CD14-positive monocyte (primary cell): ENCODE measurements around the gene FAM83B. TPM values are rescaled to one million over a fixed set of nuclear protein-coding genes. Genes with fewer than 3 reads are reported as not detected.
A peak's percentile ranks its signal among the peaks of the same experiment; 100 is the strongest.
"Not testable (repeated sequence)": the region's sequence is repeated elsewhere in the genome, so short reads cannot be mapped to it uniquely, and the experiment has no call there.

Experiments
- DNase-seq, 3 donors: peaks; one replicate each; pipeline ENCODE4 v3.0.0-alpha.2; 2011 to 2022
- H2AFZ ChIP-seq: 2 replicates; pipeline ENCODE4 v1.6.0; 2012; ENCODE audit warnings: mild to moderate bottlenecking, low read depth, low read length, inconsistent platforms; ENCODE audit not compliant: insufficient read depth, poor library complexity, severe bottlenecking
- H3K27ac ChIP-seq, 2 donors: 1 replicate in 1 of 2; 2 replicates in 1 of 2; pipeline ENCODE4 v1.5.1; 2012 to 2013; ENCODE audit warnings: low read length in 2 of 2, control low read depth in 1 of 2, inconsistent platforms in 1 of 2, low read depth in 1 of 2, mild to moderate bottlenecking in 1 of 2
- H3K27me3 ChIP-seq, 2 donors: one replicate each; pipeline versions ENCODE4 v1.6.0 to v1.6.1; 2011 to 2013; ENCODE audit warnings: low read length in 2 of 2; ENCODE audit not compliant: control insufficient read depth in 2 of 2, insufficient read depth in 2 of 2
- H3K36me3 ChIP-seq, 2 donors: replicated peaks in 1 of 2; 1 replicate in 1 of 2; 2 replicates in 1 of 2; pipeline versions ENCODE4 v1.5.1 to v1.6.1; 2012 to 2013; ENCODE audit warnings: low read length in 2 of 2, control low read depth in 1 of 2, inconsistent platforms in 1 of 2, mild to moderate bottlenecking in 1 of 2; ENCODE audit not compliant: insufficient read depth in 2 of 2, control insufficient read depth in 1 of 2
- H3K4me1 ChIP-seq, 2 donors: 1 replicate in 1 of 2; 2 replicates in 1 of 2; pipeline versions ENCODE4 v1.5.1 to v1.6.1; 2012 to 2013; ENCODE audit warnings: low read length in 2 of 2, control low read depth in 1 of 2, inconsistent platforms in 1 of 2, mild to moderate bottlenecking in 1 of 2, moderate library complexity in 1 of 2; ENCODE audit not compliant: insufficient read depth in 2 of 2, control insufficient read depth in 1 of 2
- H3K4me2 ChIP-seq: replicated peaks from 2 replicates; pipeline ENCODE3; 2012; ENCODE audit warnings: low read length, moderate library complexity, mild to moderate bottlenecking; ENCODE audit not compliant: poor library complexity, severe bottlenecking; ENCODE audit errors: extremely low read depth
- H3K4me3 ChIP-seq, 3 experiments: fragments of 200-600 bp in 1 of 3; sonication (generic) in 1 of 3; replicated peaks in 1 of 3; 1 replicate in 2 of 3; 2 replicates in 1 of 3; pipeline ENCODE4 v1.5.1; 2011 to 2013; ENCODE audit warnings: low read length in 3 of 3, mild to moderate bottlenecking in 3 of 3, control low read depth in 2 of 3, low read depth in 2 of 3, inconsistent platforms in 1 of 3, moderate library complexity in 1 of 3
- H3K79me2 ChIP-seq: 2 replicates; pipeline ENCODE4 v1.6.0; 2012; ENCODE audit warnings: mild to moderate bottlenecking, control low read depth, inconsistent platforms, low read length, moderate library complexity; ENCODE audit not compliant: insufficient read depth
- H3K9ac ChIP-seq: 2 replicates; pipeline ENCODE4 v1.6.0; 2017; ENCODE audit warnings: low read length, mild to moderate bottlenecking; ENCODE audit not compliant: insufficient read depth, poor library complexity, severe bottlenecking
- H3K9me3 ChIP-seq, 2 donors: replicated peaks in 1 of 2; 1 replicate in 1 of 2; 2 replicates in 1 of 2; pipeline versions ENCODE4 v1.5.1 to v1.6.1; 2012 to 2013; ENCODE audit warnings: low read length in 2 of 2, control low read depth in 1 of 2; ENCODE audit not compliant: control insufficient read depth in 1 of 2, insufficient read depth in 1 of 2
- H4K20me1 ChIP-seq: 2 replicates; pipeline ENCODE4 v1.6.0; 2012; ENCODE audit warnings: mild to moderate bottlenecking, low read length, control low read depth, moderate library complexity; ENCODE audit not compliant: insufficient read depth
- H3K27ac Mint-ChIP-seq, 7 donors: one replicate each; pipeline ENCODE4 v1.8.0; 2020; ENCODE audit warnings: mild to moderate bottlenecking in 7 of 7, mixed read lengths in 7 of 7, moderate library complexity in 6 of 7, inconsistent platforms in 2 of 7
- H3K27me3 Mint-ChIP-seq, 3 donors: one replicate each; pipeline ENCODE4 v1.8.0; 2021 to 2022; ENCODE audit warnings: low read depth in 3 of 3, mild to moderate bottlenecking in 3 of 3, mixed read lengths in 3 of 3, moderate library complexity in 3 of 3, inconsistent platforms in 1 of 3
- H3K36me3 Mint-ChIP-seq, 2 donors: one replicate each; pipeline ENCODE4 v1.8.0; 2020; ENCODE audit warnings: mixed read lengths in 2 of 2, inconsistent platforms in 1 of 2, mild to moderate bottlenecking in 1 of 2
- H3K4me1 Mint-ChIP-seq: one replicate; pipeline ENCODE4 v1.8.0; 2020; ENCODE audit warnings: mild to moderate bottlenecking, mixed read lengths
- H3K4me3 Mint-ChIP-seq, 2 donors: one replicate each; pipeline ENCODE4 v1.8.0; 2020; ENCODE audit warnings: mild to moderate bottlenecking in 2 of 2, mixed read lengths in 2 of 2, moderate library complexity in 1 of 2
- H3K9me3 Mint-ChIP-seq, 7 donors: one replicate each; pipeline ENCODE4 v1.8.0; 2020 to 2022; ENCODE audit warnings: mixed read lengths in 7 of 7, mild to moderate bottlenecking in 6 of 7, moderate library complexity in 6 of 7, inconsistent platforms in 2 of 7
- CTCF ChIP-seq: fragments of 200-600 bp; IDR thresholded peaks from one replicate; pipeline ENCODE4 v1.8.0; 2022; ENCODE audit warnings: antibody characterized with exemption, mild to moderate bottlenecking
- WGBS: methylation state at CpG from one replicate; pipeline ENCODE4 v1.1.5; 2013; ENCODE audit warnings: missing lambda C conversion rate; ENCODE audit not compliant: insufficient coverage; 5-methylcytosine and 5-hydroxymethylcytosine counted together
- intact Hi-C, 2 donors: fragments of 100-400 bp; cut with micrococcal nuclease; formaldehyde crosslinking; loops; one replicate each; pipeline versions ENCODE4 v1.15.0 to v1.15.1; 2023
- polyA plus RNA-seq, 3 donors: library from polyadenylated mRNA; depleted of rRNA in 1 of 3; unstranded in 2 of 3; stranded (reverse) in 1 of 3; fragments of 300-500 nt in 2 of 3; fragments of >200 nt in 1 of 3; fragmentation: Illumina TruSeq in 2 of 3; gene quantifications; 1 replicate in 2 of 3; 2 replicates in 1 of 3; pipeline ENCODE4 v1.2.3, GENCODE V29; 2012 to 2021

The FAM83B gene
- polyA plus RNA-seq, 3 donors: not detected

- Histone ChIP-seq H3K4me2 (no peak overlapping the region), H3K27me3 (no peaks in the 10 kb centered on the region), H4K20me1 (no peaks in the 10 kb centered on the region), H3K36me3 (no peaks in the 10 kb centered on the region), H3K9ac (no peak overlapping the region), H3K4me3 (no peak overlapping the region), H3K9me3 (no peaks in the 10 kb centered on the region), H2AFZ (no peak overlapping the region), H3K27ac (no peak overlapping the region), H3K79me2 (no peaks in the 10 kb centered on the region), H3K4me1 (no peaks in the 10 kb centered on the region)
- H3K27ac Mint-ChIP-seq: no peak overlapping the region
- no peak overlapping the region for H3K4me3 Mint-ChIP-seq
- 57% methylated on average over 1 of the region's 3 CpGs for WGBS
- intact Hi-C loops: no loop called here
- no peaks in the 10 kb centered on the region for H3K4me1 Mint-ChIP-seq
- no peaks in the 10 kb centered on the region for H3K27me3 Mint-ChIP-seq
- H3K36me3 Mint-ChIP-seq: no peaks in the 10 kb centered on the region
- TF ChIP-seq CTCF: no peak
- H3K9me3 Mint-ChIP-seq: peaks cover 0 to 5% (median 0%) of the 10 kb centered on the region in 7 donors
- DNase-seq: peak in 1 of 3 donors; percentile 4
These were observed 123.8 kb downstream of the FAM83B start for GRCh38 chr6:54970337-54970736.

- no peaks in the 10 kb centered on the region for H3K36me3 Mint-ChIP-seq
- intact Hi-C loops: no loop called here
- no peaks in the 10 kb centered on the region for H3K27me3 Mint-ChIP-seq
- TF ChIP-seq CTCF: no peak
- H3K4me1 Mint-ChIP-seq: no peaks in the 10 kb centered on the region
- no peak overlapping the region for H3K9ac ChIP-seq
- H3K36me3 ChIP-seq: no peaks in the 10 kb centered on the region
- no peaks in the 10 kb centered on the region for H4K20me1 ChIP-seq
- no peaks in the 10 kb centered on the region for H3K4me1 ChIP-seq
- no peak overlapping the region for H2AFZ ChIP-seq
- no peak overlapping the region for H3K4me3 ChIP-seq
- H3K79me2 ChIP-seq: no peaks in the 10 kb centered on the region
- 55% methylated on average over 2 of the region's 2 CpGs for WGBS
- H3K27ac ChIP-seq: no peak overlapping the region
- H3K9me3 Mint-ChIP-seq: peaks cover 0 to 5% (median 0%) of the 10 kb centered on the region in 7 donors
- no peak overlapping the region for H3K4me2 ChIP-seq
- no peaks in the 10 kb centered on the region for H3K27me3 ChIP-seq
- DNase-seq: no peak
- no peaks in the 10 kb centered on the region for H3K9me3 ChIP-seq
- H3K4me3 Mint-ChIP-seq: no peak overlapping the region
- no peak overlapping the region for H3K27ac Mint-ChIP-seq
These were observed 125.3 kb downstream of the FAM83B start for GRCh38 chr6:54971825-54972224.

- H3K4me3 Mint-ChIP-seq, H3K4me1 ChIP-seq, H3K4me2 ChIP-seq, H3K27me3 ChIP-seq, H3K27ac ChIP-seq, H3K36me3 ChIP-seq, intact Hi-C loops, H3K4me3 ChIP-seq, H3K27ac Mint-ChIP-seq, H3K4me1 Mint-ChIP-seq, H3K9ac ChIP-seq, H3K36me3 Mint-ChIP-seq, H3K27me3 Mint-ChIP-seq, H4K20me1 ChIP-seq, H3K79me2 ChIP-seq, DNase-seq, H2AFZ ChIP-seq: not testable (repeated sequence)
- 88% methylated on average over 12 of the region's 24 CpGs for WGBS
- peaks cover 4 to 20% of the 10 kb centered on the region in 2 donors for H3K9me3 ChIP-seq
- peaks cover 0 to 15% (median 4%) of the 10 kb centered on the region in 7 donors for H3K9me3 Mint-ChIP-seq
These were observed 132.6 kb downstream of the FAM83B start for GRCh38 chr6:54979161-54979560.
